Spleen (tissue), 7 donors: Measurements from ENCODE around the gene SEC61A2.

Source experiments
- POLR2A ChIP-seq, 3 donors: fragments of 450-650 bp; IDR thresholded peaks; one replicate each; pipeline ENCODE4 v1.5.1; 2017; ENCODE audit warnings: antibody characterized with exemption in 3 of 3, mild to moderate bottlenecking in 1 of 3
- POLR2AphosphoS5 ChIP-seq, 3 donors: sonication (generic); formaldehyde crosslinking; IDR thresholded peaks; one replicate each; pipeline ENCODE4 v1.5.1; 2017; ENCODE audit warnings: antibody characterized with exemption in 3 of 3
- TF ChIP-seq, protein P1 (sequence below), 11 experiments: fragments of 200-600 bp in 7 of 11; fragments of 450-650 bp in 4 of 11; sonication (generic) in 4 of 11; IDR thresholded peaks in 8 of 11; conservative IDR thresholded peaks in 3 of 11; 1 replicate in 7 of 11; 2 replicates in 4 of 11; pipeline versions ENCODE4 v1.4.0 to v1.8.0; 2016 to 2021; ENCODE audit warnings: antibody characterized with exemption in 11 of 11, inconsistent platforms in 4 of 11, mild to moderate bottlenecking in 1 of 11
- donor health status: DM: no; HTN: no; CAD: no; lungs with moderate emphysema.
- donor health status: DM: no; HTN: no; CAD: no.
- donor health status: DM: no; HTN: no; CAD: no.

DNA sequence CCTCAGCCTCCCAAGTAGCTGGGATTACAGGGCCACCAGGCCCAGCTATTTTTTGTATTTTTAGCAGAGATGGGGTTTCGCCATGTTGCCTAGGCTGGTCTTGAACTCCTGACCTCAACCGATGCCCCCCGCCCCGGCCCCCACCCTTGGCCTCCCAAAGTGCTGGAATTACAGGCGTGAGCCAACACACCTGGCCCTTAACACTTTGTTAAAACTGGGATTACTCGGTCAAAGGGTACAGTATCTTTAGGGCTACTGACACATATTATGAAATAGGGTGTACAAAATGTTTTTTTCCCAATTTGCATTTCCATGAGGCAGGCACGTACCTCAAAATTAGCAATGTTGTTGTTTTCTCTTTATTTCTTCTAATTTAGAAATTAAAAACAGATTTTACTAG, 54.7 kb downstream of the SEC61A2 start:
- TF ChIP-seq, protein P1, sequence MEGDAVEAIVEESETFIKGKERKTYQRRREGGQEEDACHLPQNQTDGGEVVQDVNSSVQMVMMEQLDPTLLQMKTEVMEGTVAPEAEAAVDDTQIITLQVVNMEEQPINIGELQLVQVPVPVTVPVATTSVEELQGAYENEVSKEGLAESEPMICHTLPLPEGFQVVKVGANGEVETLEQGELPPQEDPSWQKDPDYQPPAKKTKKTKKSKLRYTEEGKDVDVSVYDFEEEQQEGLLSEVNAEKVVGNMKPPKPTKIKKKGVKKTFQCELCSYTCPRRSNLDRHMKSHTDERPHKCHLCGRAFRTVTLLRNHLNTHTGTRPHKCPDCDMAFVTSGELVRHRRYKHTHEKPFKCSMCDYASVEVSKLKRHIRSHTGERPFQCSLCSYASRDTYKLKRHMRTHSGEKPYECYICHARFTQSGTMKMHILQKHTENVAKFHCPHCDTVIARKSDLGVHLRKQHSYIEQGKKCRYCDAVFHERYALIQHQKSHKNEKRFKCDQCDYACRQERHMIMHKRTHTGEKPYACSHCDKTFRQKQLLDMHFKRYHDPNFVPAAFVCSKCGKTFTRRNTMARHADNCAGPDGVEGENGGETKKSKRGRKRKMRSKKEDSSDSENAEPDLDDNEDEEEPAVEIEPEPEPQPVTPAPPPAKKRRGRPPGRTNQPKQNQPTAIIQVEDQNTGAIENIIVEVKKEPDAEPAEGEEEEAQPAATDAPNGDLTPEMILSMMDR (IDR thresholded peaks at IDR 0.05 in 8 of 11, conservative IDR thresholded peaks at IDR 0.05 in 3 of 11): no peak
- TF ChIP-seq POLR2A (IDR thresholded peaks at IDR 0.05): no peak
- no peak for TF ChIP-seq POLR2AphosphoS5 (IDR thresholded peaks at IDR 0.05)
